GM19023 (cell line): ENCODE measurements around the gene XPO6.
"Not testable (repeated sequence)": the region's sequence is repeated elsewhere in the genome, so short reads cannot be mapped to it uniquely, and the experiment has no call there.

Source experiments
- ATAC-seq: cut with Tn5 transposase; IDR thresholded peaks from one replicate; pipeline ENCODE4 v1.9.1; 2021; ENCODE audit warnings: mild to moderate bottlenecking, moderate library complexity; ENCODE audit not compliant: unreplicated experiment

The XPO6 gene

DNA sequence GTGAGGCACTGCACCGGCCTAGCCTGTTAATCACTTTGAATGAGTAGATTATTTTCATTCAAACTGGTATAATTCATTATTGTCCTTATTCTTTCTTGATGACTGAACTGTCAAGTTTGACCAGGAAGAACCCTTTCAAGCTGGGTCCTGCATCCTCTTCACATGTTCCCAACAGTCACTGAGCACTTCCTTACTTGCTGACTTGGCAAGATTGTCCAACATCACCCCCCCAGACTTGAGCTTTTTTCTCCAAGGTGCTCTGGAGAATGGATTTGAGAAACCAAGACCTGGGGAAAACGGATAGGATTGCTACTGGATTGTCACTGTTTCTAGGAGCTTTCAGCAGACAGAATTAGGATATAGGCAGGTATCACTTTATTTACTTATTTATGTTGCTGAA, 93.1 kb downstream of the XPO6 start:
- ATAC-seq: no peak

- ATAC-seq: no peak
Measured at GRCh38 chr16:28117168-28117565, 94.6 kb downstream of the XPO6 start.

GRCh38 chr16:28115866-28116265, 95.9 kb downstream of the XPO6 start:
- not testable (repeated sequence) for ATAC-seq

DNA sequence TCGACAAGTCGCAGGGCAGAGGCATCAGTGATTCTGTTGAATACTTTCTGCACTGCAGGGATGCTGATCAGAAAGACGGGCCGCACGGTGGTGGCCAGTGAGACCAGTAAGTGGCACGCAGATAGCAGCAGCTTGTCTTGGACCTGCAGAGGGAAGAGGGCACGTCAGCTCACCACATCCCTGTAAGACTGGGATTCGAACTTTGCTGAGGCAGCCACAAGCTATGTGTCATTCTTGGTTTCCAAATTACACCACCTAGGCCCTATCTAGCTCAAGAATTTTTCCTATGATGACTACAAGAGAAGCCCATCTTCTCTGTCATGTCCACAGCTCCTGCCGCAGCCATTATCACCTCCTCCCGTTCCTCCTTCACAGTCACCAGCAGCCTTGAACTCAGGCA, 98.9 kb downstream of the XPO6 start:
- ATAC-seq: no peak

- no peak for ATAC-seq
Measured at GRCh38 chr16:28110977-28111376, 100.8 kb downstream of the XPO6 start.

DNA sequence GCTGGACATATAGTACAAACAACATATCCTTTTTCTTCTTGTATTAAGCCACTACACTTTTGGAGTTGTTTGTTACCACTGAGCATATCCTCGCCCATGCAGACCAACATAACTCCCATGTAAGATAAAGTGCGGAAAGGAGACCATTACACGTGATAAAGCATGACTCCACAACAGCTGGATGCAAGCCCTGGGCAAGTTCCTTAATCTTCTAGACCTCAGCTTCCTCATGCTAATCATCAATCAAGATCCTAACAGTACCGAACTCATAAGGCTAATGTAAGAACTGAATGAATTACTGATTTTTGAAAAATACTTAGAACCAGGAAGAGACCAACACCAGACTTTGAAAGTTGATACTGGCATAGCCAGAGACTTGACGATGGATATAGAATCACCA, 101.3 kb downstream of the XPO6 start:
- ATAC-seq: no peak

GRCh38 chr16:28110074-28110473, 101.7 kb downstream of the XPO6 start:
- no peak for ATAC-seq

DNA sequence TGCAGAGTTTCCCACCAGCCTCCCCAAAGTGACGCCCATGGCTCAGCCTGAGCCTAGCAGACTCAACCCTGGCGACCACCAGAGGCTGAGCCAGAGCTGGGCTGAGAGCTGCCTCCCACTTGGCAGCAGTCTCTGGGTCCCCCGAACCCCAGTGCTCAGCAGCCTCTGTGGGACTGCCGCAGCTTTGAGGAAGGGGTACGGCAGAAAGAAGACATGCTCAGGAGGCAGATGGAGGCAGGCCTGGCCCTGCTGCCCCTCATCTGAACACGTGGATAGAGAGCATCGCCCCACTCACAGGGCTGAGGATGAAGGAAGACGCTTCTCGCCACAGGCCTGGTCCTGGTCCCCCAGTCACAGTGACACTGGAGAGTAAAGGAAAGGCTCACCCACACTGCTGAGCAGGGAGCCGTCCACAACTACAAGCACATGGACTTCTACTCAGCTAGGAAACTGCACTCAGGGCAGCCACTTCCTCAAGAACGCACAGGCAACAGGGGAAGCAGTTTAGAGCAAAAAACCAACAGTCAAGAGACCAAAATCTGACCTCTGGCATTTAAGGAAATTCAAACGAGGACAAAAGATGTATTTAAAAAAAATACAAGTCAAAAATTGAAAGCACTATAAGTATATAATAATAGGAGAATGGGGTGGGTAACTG, 103.0 kb downstream of the XPO6 start:
- ATAC-seq: no peak

DNA sequence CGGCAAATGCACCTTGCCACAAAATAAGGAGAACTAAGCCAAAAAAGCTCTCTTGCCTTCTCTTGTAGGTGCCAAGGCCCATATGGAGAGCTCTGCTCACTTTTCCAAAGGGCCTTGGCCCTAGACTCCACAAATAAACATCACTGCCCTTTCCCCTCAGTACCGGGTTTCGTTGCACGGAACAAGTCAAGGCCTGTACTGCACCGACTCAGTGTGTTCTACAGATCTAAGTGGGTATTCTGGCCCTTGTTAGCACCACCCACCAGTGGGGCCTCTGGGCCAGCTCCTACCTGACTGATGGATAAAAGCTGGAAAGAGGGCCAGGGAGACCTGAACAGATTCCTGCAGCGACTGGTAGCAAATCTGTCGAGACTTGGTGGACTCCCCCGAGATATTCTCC, 104.5 kb downstream of the XPO6 start:
- no peak for ATAC-seq

- ATAC-seq: no peak
Measured at GRCh38 chr16:28106467-28107215, 105.1 kb downstream of the XPO6 start.

- no peak for ATAC-seq
Measured at GRCh38 chr16:28105954-28106353, 105.8 kb downstream of the XPO6 start.

GRCh38 chr16:28105297-28105696, 106.5 kb downstream of the XPO6 start:
- no peak for ATAC-seq

GRCh38 chr16:28104404-28104803, 107.4 kb downstream of the XPO6 start:
- no peak for ATAC-seq

DNA sequence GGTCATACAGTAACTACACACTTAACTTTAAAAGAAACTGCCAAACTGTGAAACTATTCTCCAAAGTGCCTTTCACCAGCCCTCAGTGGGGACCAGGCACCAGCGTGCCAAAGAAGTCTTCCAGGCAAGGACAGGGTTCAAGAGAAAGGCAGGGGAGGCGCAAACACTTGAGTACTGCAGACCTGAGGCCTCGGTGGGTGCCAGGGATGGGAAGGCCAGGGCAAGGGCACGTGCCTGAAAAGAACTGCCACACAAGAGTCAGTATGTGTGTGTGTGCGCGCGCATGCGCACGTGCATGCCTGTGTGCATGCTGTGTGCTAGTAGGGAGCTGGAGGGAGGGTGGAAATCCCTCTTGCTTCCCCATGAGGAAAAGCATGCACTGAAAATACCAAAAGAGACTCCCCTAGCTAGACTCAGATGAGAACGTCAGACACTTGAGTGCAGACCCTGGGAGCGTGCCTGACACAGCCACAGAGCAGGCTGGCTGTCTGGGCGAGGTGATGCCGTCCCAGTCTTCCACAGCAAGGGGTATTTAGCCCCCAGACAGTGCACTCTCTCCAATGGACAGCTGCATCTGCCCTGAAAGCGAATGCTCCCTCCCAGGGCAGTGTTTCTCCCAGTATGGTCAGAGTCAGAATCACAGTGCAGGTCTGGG, 108.1 kb downstream of the XPO6 start:
- ATAC-seq: no peak

DNA sequence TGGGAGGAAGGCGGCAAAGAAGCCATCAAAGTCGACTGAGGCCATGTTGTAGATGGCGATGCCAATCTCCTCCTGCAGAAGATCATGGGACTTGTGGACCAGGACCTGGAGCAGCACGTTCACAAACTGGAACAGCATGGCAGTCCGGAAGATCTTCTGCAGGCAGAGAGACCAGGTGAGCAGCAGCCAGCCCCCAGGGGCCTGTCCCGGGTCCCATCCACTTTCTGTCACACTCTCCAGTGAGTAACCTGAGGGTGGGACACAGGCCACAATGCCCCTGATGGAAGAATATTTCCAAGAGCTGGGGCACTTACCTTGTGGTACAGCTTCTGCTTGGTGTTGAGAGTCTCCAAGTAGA, 110.3 kb downstream of the XPO6 start:
- ATAC-seq: no peak

DNA sequence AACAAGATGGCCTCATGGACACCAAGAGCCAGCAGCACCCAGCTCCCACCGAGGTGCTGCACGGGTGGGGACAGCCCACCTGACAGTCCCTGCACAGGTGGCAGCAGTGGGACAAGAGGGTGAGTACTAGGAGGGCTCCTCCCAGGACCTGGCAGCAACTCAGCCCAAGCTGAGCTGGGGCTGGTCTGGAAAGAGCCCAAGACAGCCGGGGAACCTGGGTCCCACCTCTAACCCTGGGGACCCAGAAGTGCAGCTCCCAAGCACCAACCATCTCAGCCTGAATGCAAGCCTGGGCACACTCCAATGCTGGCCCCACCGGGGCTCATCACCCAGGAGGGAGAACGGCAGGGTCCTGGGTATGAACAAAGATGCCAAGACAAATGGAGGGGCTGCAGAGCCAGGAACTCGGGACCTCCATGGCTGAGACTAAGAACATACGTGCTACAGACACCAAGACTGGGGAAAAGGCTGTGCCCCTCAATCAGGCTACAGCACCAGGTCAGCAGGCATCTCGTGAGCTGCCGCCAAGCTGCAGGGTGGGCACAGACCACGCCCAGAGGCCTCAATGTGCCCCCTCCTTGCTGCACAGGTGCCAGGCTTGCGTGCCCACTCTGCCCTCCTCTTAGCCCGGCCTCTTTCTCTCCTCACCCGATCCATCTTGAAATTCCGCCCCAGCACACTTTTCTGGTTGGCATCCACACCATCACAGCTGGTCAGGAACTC, 110.8 kb downstream of the XPO6 start:
- ATAC-seq: no peak

- no peak for ATAC-seq
Measured at GRCh38 chr16:28098959-28099945, 112.5 kb downstream of the XPO6 start.

- no peak for ATAC-seq
Measured at GRCh38 chr16:28098171-28098958, 113.4 kb downstream of the XPO6 start.
